ENCODE measurements around the gene PMPCA.
A peak's percentile ranks its signal among the peaks of the same experiment; 100 is the strongest.

PMPCA gene

DNA sequence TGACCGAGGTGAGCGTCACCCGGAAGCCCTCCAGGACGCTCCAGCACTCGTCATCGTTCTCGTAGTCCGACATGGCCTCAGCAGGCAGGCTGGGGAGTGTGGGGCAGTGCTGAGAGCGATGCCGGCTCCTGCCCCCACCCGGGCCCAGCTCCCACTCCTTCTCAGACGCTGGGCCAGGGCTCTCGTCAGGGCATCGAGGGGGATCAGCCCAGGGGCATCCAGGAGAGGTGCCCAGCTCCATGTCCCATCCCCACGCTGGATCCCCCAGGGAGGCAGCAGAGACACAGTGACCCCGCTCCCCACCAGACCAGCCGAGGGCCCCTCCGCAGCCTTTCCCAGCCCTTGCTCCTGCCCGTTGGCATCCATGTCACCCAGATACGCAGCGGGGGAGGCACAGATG lies 38.5 kb upstream of the PMPCA start:
- Histone ChIP-seq H3K4me3 (ENCODE audit: low read depth, low read length) (no peak overlapping the region; the same call in 1 of the 2 replicates), H3K27ac (peak overlapping the region; percentile 87), H3K27me3 (ENCODE audit: insufficient read depth, low read depth, severe bottlenecking) (no peaks in the 10 kb centered on the region), H3K9me3 (ENCODE audit: severe bottlenecking) (no peaks in the 10 kb centered on the region), H3K36me3 (peaks cover 31% of the 10 kb centered on the region)
- TF ChIP-seq, protein P1, sequence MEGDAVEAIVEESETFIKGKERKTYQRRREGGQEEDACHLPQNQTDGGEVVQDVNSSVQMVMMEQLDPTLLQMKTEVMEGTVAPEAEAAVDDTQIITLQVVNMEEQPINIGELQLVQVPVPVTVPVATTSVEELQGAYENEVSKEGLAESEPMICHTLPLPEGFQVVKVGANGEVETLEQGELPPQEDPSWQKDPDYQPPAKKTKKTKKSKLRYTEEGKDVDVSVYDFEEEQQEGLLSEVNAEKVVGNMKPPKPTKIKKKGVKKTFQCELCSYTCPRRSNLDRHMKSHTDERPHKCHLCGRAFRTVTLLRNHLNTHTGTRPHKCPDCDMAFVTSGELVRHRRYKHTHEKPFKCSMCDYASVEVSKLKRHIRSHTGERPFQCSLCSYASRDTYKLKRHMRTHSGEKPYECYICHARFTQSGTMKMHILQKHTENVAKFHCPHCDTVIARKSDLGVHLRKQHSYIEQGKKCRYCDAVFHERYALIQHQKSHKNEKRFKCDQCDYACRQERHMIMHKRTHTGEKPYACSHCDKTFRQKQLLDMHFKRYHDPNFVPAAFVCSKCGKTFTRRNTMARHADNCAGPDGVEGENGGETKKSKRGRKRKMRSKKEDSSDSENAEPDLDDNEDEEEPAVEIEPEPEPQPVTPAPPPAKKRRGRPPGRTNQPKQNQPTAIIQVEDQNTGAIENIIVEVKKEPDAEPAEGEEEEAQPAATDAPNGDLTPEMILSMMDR (IDR thresholded peaks at IDR 0.05; ENCODE audit: low read depth, low read length) = no peak
- no peak for DNase-seq

DNA sequence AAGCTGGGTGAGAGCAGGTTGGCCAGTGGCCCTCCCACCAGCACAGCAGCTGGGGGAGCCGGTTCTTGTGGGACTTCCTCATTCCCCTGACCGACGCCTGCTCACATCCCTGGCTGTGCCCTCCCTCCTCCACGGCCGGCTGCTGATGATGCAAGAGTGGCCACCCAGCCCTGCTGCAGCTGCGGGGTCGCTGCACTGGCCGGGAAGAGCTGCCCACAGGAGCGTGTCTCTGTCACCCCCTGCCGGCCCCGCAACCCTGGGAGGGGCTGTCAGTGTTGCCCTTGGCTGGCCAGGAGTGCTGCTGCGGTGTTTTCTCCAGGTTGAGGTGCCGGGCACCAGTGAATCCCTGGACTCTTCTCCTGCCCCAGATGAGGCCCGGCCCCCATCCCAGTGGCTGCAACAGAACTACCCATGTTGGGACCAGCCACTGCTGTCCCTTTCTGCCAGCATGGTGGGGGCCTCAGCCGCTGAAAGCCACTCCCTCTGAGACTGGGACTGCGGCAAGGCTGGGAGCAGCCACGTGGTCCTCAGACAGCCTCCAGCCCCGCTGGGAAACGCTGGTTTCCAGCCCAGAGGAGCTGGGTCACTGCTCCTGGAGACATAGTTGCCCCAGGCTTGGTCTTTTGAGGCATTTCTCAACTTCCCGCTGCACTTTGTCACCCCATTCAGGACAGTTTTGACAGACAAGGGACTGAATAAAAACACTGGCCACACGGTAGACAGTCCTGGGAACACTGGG lies 37.7 kb upstream of the PMPCA start:
- H3K36me3 ChIP-seq = peaks cover 27% of the 10 kb centered on the region
- no peaks in the 10 kb centered on the region for H3K9me3 ChIP-seq (ENCODE audit: severe bottlenecking)
- H3K4me3 ChIP-seq (ENCODE audit: low read depth, low read length) = peak overlapping the region; percentile 43
- H3K27ac ChIP-seq = peak overlapping the region; percentile 87
- peak; percentile 74 for DNase-seq
- H3K27me3 ChIP-seq (ENCODE audit: insufficient read depth, low read depth, severe bottlenecking) = no peaks in the 10 kb centered on the region
- TF ChIP-seq, protein P1 (IDR thresholded peaks at IDR 0.05; ENCODE audit: low read depth, low read length) = peak; percentile 66

DNA sequence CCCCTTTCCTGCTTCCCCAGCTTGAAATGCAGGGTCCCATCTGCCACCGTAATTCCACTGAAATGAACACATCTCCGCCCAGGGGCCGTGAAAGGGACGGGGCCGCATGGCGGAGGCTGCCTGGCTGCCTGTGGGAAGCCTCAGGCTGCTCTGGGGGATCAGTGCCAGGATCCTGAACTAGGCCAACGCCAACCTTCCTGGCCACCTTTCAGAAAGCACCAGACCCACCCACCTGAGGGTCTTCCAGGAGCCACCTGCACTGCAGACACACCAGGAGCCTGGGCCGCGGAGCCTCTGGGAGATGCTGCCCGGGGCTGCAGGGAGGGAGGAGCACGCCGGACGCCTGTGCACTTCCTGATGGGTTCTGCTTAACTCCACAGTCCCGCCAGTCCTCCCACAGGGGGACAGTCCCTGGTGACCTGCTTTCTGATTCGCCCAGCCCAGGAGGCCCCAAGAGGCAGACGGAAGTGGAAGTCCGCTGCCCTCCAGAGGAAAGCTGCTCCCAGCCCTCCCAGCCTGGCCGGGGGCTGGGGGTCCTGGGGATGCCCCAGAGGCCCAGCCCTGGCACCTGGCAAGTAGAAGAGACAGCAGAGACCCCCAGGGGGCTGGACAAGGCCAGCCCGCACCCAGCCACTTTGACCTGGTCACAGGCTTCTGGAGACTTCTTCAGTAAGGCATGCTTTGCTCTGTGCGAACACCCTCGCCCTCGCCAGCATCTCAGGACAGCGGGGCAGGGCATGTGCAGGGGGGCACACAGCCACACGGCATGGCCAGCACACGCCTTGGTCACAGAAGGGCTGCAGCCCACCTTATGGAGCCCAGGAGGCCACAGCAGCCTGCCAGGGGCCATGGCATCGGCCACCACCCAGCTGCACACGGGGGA lies 36.9 kb upstream of the PMPCA start, which contains the start of gene CARD9:
TSS of gene CARD9 (minus strand) at position 370 of the 883 bp plus-strand sequence. CDS start 1,591 bp downstream, outside the sequence.
- DNase-seq = peak; percentile 88
- TF ChIP-seq, protein P1 (IDR thresholded peaks at IDR 0.05; ENCODE audit: low read depth, low read length) = 0 out of 2 replicates have a peak, but pooled peaks have one; percentile 4
- Histone ChIP-seq H3K4me3 (ENCODE audit: low read depth, low read length) (peak within 1 kb of the TSS; percentile 43), H3K9me3 (ENCODE audit: severe bottlenecking) (no peaks in the 10 kb centered on the region), H3K27me3 (ENCODE audit: insufficient read depth, low read depth, severe bottlenecking) (no peaks in the 10 kb centered on the region), H3K36me3 (peaks cover 33% of the 10 kb centered on the region), H3K27ac (peak within 1 kb of the TSS; percentile 87)

DNA sequence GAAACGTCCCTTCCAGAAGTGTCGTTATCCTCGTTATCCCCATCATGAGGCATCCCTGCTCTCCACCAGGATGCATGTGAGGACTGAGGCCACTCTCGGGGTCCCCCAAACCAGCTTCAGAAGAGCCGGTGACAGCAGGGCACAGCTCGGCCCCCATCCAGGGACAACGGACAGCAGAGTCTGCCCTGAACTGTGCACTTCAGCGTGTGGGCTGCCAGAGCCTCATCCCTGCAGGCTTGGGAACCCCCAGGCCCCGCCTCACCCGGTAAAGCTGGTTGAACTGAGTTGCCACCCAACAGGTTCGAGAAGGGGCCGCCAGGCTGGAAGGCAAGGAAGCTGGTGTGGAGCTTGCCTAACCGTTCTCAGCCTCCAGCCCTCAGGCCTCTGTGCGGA lies 36.3 kb upstream of the PMPCA start:
- DNase-seq = no peak
- H3K36me3 ChIP-seq = peaks cover 39% of the 10 kb centered on the region
- TF ChIP-seq, protein P1 (IDR thresholded peaks at IDR 0.05; ENCODE audit: low read depth, low read length) = no peak
- no peaks in the 10 kb centered on the region for H3K27me3 ChIP-seq (ENCODE audit: insufficient read depth, low read depth, severe bottlenecking)
- H3K9me3 ChIP-seq (ENCODE audit: severe bottlenecking) = no peaks in the 10 kb centered on the region
- H3K27ac ChIP-seq = peak overlapping the region; percentile 87
- H3K4me3 ChIP-seq (ENCODE audit: low read depth, low read length) = no peak overlapping the region

DNA sequence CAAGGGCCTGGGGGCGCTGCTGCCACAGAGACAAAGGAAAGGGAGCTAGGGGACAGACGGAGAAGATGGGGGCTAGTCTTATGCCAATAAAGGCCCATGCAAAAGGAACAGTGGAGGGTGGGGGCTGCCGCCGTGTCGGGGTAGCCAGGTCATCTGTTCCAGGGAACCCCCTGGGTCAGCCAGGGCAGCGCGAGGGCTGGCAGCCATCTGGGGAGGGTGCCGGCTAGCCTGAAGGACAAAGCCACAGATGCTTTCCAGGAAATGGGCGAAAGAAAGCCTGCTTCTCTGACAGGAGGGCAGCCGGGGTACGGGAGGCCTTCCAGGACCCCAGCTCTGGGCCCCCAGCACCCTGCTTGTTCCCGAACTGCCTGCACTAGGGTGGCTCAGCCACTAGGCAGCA lies 35.4 kb upstream of the PMPCA start:
- no peaks in the 10 kb centered on the region for H3K27me3 ChIP-seq (ENCODE audit: insufficient read depth, low read depth, severe bottlenecking)
- H3K4me3 ChIP-seq (ENCODE audit: low read depth, low read length) = no peak overlapping the region
- TF ChIP-seq, protein P1 (IDR thresholded peaks at IDR 0.05; ENCODE audit: low read depth, low read length) = no peak
- H3K27ac ChIP-seq = no peak overlapping the region
- no peak for DNase-seq
- peaks cover 41% of the 10 kb centered on the region for H3K36me3 ChIP-seq
- H3K9me3 ChIP-seq (ENCODE audit: severe bottlenecking) = no peaks in the 10 kb centered on the region

All from WERI-Rb-1 (cell line).